MM.1S (cell line): ENCODE measurements around the gene CEP170B.

ENCODE experiments used
- EZH2 ChIP-seq: fragments of 300-600 bp; sonication (generic); optimal IDR thresholded peaks from 2 replicates; pipeline ENCODE3; 2017; ENCODE audit warnings: low read depth, mild to moderate bottlenecking, antibody characterized with exemption, low read length, mixed read lengths
- EZH2phosphoT487 ChIP-seq: fragments of 300-600 bp; sonication (generic); IDR thresholded peaks from 2 replicates; pipeline ENCODE4 v1.6.1; 2018; ENCODE audit warnings: antibody characterized with exemption, low read length
- TF ChIP-seq, protein P1 (sequence below): fragments of 300-600 bp; sonication (generic); IDR thresholded peaks from 2 replicates; pipeline ENCODE4 v1.5.1; 2016; ENCODE audit warnings: antibody characterized with exemption, low read length, mixed read lengths

DNA sequence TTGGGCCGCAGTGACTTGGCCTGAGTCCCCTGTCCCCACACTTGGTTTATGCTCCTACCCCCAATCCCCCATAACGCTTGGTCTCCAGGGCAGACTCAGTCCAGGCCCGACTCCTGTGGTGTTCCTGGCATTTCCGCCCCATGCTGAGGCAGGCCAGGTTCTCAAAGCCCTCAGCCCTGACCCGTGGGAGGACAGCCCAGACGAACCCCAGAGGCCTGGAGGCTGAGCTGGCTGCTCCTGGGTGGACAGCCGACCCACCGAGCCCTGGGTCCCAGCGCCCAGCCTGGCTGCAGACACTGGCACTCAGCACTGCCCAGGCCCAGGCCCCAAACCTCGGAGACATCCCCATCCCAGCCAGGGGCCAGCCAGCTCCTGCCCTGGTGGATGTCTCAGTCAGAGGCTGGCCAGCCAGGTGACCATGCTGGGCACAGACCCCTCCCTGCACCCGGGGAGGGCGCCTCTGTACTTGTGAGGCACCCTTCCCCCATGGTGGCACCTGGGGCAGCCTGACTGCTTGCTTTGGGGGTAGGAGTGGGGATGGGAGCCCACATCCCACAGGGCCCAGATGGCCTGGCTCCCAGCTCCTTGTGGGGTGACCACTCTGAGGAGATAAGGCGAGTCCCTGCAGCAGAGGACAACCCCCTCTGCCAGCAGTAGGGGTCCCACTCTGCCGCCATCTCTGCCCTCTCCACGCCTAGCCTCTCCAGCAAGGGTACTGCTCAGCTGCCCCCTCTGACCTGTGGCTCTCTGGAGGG, 61.0 kb downstream of the CEP170B start:
- TF ChIP-seq, protein P1, sequence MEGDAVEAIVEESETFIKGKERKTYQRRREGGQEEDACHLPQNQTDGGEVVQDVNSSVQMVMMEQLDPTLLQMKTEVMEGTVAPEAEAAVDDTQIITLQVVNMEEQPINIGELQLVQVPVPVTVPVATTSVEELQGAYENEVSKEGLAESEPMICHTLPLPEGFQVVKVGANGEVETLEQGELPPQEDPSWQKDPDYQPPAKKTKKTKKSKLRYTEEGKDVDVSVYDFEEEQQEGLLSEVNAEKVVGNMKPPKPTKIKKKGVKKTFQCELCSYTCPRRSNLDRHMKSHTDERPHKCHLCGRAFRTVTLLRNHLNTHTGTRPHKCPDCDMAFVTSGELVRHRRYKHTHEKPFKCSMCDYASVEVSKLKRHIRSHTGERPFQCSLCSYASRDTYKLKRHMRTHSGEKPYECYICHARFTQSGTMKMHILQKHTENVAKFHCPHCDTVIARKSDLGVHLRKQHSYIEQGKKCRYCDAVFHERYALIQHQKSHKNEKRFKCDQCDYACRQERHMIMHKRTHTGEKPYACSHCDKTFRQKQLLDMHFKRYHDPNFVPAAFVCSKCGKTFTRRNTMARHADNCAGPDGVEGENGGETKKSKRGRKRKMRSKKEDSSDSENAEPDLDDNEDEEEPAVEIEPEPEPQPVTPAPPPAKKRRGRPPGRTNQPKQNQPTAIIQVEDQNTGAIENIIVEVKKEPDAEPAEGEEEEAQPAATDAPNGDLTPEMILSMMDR: no peak
- TF ChIP-seq EZH2 (no peak), EZH2phosphoT487 (no peak)
